HEK293 (cell line): Measurements from ENCODE around the gene CXCL3.

ENCODE experiments used
- CTCF ChIA-PET: fragments of 350-600 bp; formaldehyde crosslinking; extraction: SDS; loops from one replicate; lab custom pipeline; 2021; ENCODE audit warnings: antibody characterized with exemption; lab: Yijun Ruan, JAX
- POLR2A ChIA-PET: fragments of 300-600 bp; formaldehyde crosslinking; extraction: SDS; loops from one replicate; lab custom pipeline; 2020; ENCODE audit warnings: antibody characterized with exemption, inconsistent platforms; lab: Yijun Ruan, JAX
- H3K27ac ChIP-seq: fragments of 200-500 bp; sonication (Bioruptor generic); 2 replicates; pipeline ENCODE4 v1.5.1; 2014; ENCODE audit warnings: low read depth, low read length, control low read depth, inconsistent platforms; ENCODE audit errors: extremely low read depth
- H3K36me3 ChIP-seq, 2 experiments: fragments of 200-500 bp in 1 of 2; sonication (Bioruptor generic) in 1 of 2; 1 replicate in 1 of 2; 2 replicates in 1 of 2; pipeline ENCODE4 v1.5.1; 2014 to 2017; ENCODE audit warnings: inconsistent platforms in 2 of 2, low read length in 2 of 2; ENCODE audit not compliant: control insufficient read depth in 2 of 2, insufficient read depth in 1 of 2
- H3K4me1 ChIP-seq: fragments of 200-500 bp; sonication (Bioruptor generic); 2 replicates; pipeline ENCODE4 v1.5.1; 2014; ENCODE audit warnings: mild to moderate bottlenecking, low read length, inconsistent platforms; ENCODE audit not compliant: control insufficient read depth, insufficient read depth
- H3K4me3 ChIP-seq: 2 replicates; pipeline ENCODE4 v1.5.1; 2011; ENCODE audit warnings: low read depth, mild to moderate bottlenecking, control low read depth, low read length, moderate library complexity
- H3K9me3 ChIP-seq: fragments of 200-500 bp; sonication (Bioruptor generic); 2 replicates; pipeline ENCODE4 v1.5.1; 2014; ENCODE audit warnings: low read depth, low read length, inconsistent platforms; ENCODE audit not compliant: control insufficient read depth, insufficient read depth
- ELK4 ChIP-seq: IDR thresholded peaks from 2 replicates; pipeline ENCODE4 v1.6.1; 2011; ENCODE audit warnings: mild to moderate bottlenecking, low read depth, low read length, borderline replicate concordance
- GLI2 ChIP-seq: fragments of 450-650 bp; formaldehyde crosslinking; IDR thresholded peaks from 2 replicates; pipeline ENCODE4; 2017; ENCODE audit warnings: missing biosample characterization, missing genetic modification characterization, low read depth, borderline replicate concordance
- HOXA7 ChIP-seq: sonication (generic); formaldehyde crosslinking; IDR thresholded peaks from 2 replicates; pipeline ENCODE4 v1.8.1; 2022; ENCODE audit warnings: missing genetic modification reagents, borderline replicate concordance
- PRDM1 ChIP-seq: fragments of 450-650 bp; formaldehyde crosslinking; IDR thresholded peaks from 2 replicates; pipeline ENCODE4; 2016; ENCODE audit warnings: missing biosample characterization, missing genetic modification characterization
- RBAK ChIP-seq: fragments of 450-650 bp; formaldehyde crosslinking; IDR thresholded peaks from 2 replicates; pipeline ENCODE4 v1.5.1; 2016; ENCODE audit warnings: missing biosample characterization, missing genetic modification characterization
- SETDB1 ChIP-seq: IDR thresholded peaks from one replicate; pipeline ENCODE4 v1.6.1; 2017; ENCODE audit warnings: mild to moderate bottlenecking, low read length, moderate library complexity, mixed read lengths; ENCODE audit not compliant: insufficient read length
- SP7 ChIP-seq: fragments of 450-650 bp; formaldehyde crosslinking; IDR thresholded peaks from 2 replicates; pipeline ENCODE4 v1.5.1; 2016; ENCODE audit warnings: missing biosample characterization, missing genetic modification characterization
- TRIM28 ChIP-seq: IDR thresholded peaks from 2 replicates; pipeline ENCODE4 v1.6.1; 2011; ENCODE audit warnings: low read length, control low read depth, borderline replicate concordance
- ZBTB26 ChIP-seq: fragments of 450-650 bp; formaldehyde crosslinking; optimal IDR thresholded peaks from 2 replicates; pipeline ENCODE3; 2016; ENCODE audit warnings: missing biosample characterization, mild to moderate bottlenecking, missing genetic modification characterization
- ZFHX2 ChIP-seq: fragments of 450-650 bp; formaldehyde crosslinking; conservative IDR thresholded peaks from 2 replicates; pipeline ENCODE4 v1.5.1; 2016; ENCODE audit warnings: missing biosample characterization, missing genetic modification characterization
- ZNF169 ChIP-seq: fragments of 450-650 bp; formaldehyde crosslinking; IDR thresholded peaks from 2 replicates; pipeline ENCODE4 v1.5.1; 2016; ENCODE audit warnings: missing biosample characterization, missing genetic modification characterization
- ZNF23 ChIP-seq: fragments of 450-650 bp; formaldehyde crosslinking; IDR thresholded peaks from 2 replicates; pipeline ENCODE4 v1.5.1; 2016; ENCODE audit warnings: missing biosample characterization, missing genetic modification characterization, borderline replicate concordance
- ZNF280C ChIP-seq: fragments of 450-650 bp; formaldehyde crosslinking; IDR thresholded peaks from 2 replicates; pipeline ENCODE4 v1.5.1; 2016; ENCODE audit warnings: missing biosample characterization, missing genetic modification characterization
- ZNF341 ChIP-seq: fragments of 450-650 bp; formaldehyde crosslinking; IDR thresholded peaks from 2 replicates; pipeline ENCODE4; 2016; ENCODE audit warnings: low read depth, missing biosample characterization, missing genetic modification characterization
- ZNF449 ChIP-seq: fragments of 450-650 bp; formaldehyde crosslinking; IDR thresholded peaks from 2 replicates; pipeline ENCODE4 v1.5.1; 2017; ENCODE audit warnings: missing biosample characterization, mild to moderate bottlenecking, missing genetic modification characterization, moderate library complexity
- ZNF514 ChIP-seq: fragments of 450-650 bp; formaldehyde crosslinking; IDR thresholded peaks from 2 replicates; pipeline ENCODE4 v1.5.1; 2016; ENCODE audit warnings: missing biosample characterization, missing genetic modification characterization
- ZNF521 ChIP-seq: fragments of 450-650 bp; formaldehyde crosslinking; IDR thresholded peaks from 2 replicates; pipeline ENCODE4 v1.5.1; 2017; ENCODE audit warnings: missing biosample characterization, mild to moderate bottlenecking, missing genetic modification characterization
- ZNF560 ChIP-seq: fragments of 450-650 bp; formaldehyde crosslinking; IDR thresholded peaks from 2 replicates; pipeline ENCODE4 v1.5.1; 2017; ENCODE audit warnings: missing biosample characterization, missing genetic modification characterization, borderline replicate concordance
- ZNF626 ChIP-seq: fragments of 450-650 bp; sonication (Bioruptor Pico); formaldehyde crosslinking; IDR thresholded peaks from 2 replicates; pipeline ENCODE4 v1.5.1; 2018; ENCODE audit warnings: missing biosample characterization, missing genetic modification characterization, inconsistent platforms
- ZNF658 ChIP-seq: fragments of 450-650 bp; formaldehyde crosslinking; IDR thresholded peaks from 2 replicates; pipeline ENCODE4; 2016; ENCODE audit warnings: missing biosample characterization, missing genetic modification characterization
- ZNF776 ChIP-seq: fragments of 450-650 bp; formaldehyde crosslinking; IDR thresholded peaks from 2 replicates; pipeline ENCODE4 v1.5.0; 2017; ENCODE audit warnings: missing biosample characterization, missing genetic modification characterization, borderline replicate concordance
- ZNF792 ChIP-seq: fragments of 450-650 bp; formaldehyde crosslinking; IDR thresholded peaks from 2 replicates; pipeline ENCODE4 v1.5.1; 2016; ENCODE audit warnings: missing biosample characterization, missing genetic modification characterization
- TF ChIP-seq, protein P1 (sequence below): fragments of 450-650 bp; formaldehyde crosslinking; IDR thresholded peaks from 2 replicates; pipeline ENCODE4 v1.5.0; 2017; ENCODE audit warnings: missing biosample characterization, missing genetic modification characterization, borderline replicate concordance
- TF ChIP-seq, protein P2 (sequence below): fragments of 450-650 bp; formaldehyde crosslinking; IDR thresholded peaks from 2 replicates; pipeline ENCODE4 v1.5.1; 2016; ENCODE audit warnings: missing biosample characterization, missing genetic modification characterization
- TF ChIP-seq, protein P3 (sequence below): fragments of 450-650 bp; formaldehyde crosslinking; IDR thresholded peaks from 2 replicates; pipeline ENCODE4 v1.5.1; 2017; ENCODE audit warnings: missing biosample characterization, missing genetic modification characterization

CXCL3 gene

DNA sequence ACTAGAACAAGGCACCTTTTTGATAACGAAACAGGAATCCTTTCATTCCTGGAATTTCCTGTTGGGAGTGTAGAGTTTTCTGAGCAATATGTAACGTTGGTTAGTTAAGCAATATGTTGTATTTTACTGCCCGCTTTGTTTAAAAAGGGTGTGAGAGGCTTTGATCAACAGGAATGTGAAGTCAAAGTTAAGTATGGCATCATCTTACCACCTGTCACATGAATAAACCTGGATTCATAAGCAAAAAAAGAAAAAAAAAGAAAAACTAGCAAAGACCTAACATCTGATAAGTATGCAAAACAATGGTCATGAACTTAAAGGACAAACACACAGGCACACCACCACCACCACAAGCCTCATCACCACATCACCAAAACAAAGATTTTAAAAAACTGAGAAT is 33.0 kb downstream of the CXCL3 start:
- Histone ChIP-seq H3K4me1 (no peaks in the 10 kb centered on the region), H3K4me3 (no peak overlapping the region), H3K36me3 (no peaks in the 10 kb centered on the region), H3K27ac (no peak overlapping the region), H3K9me3 (no peaks in the 10 kb centered on the region)
- no peak for TF ChIP-seq ZNF449 (tag by site-specific recombination)
- TF ChIP-seq ZNF514 (tag by site-specific recombination), result no peak
- TF ChIP-seq ZNF658 (tag by site-specific recombination), result no peak
- TF ChIP-seq, protein P1, sequence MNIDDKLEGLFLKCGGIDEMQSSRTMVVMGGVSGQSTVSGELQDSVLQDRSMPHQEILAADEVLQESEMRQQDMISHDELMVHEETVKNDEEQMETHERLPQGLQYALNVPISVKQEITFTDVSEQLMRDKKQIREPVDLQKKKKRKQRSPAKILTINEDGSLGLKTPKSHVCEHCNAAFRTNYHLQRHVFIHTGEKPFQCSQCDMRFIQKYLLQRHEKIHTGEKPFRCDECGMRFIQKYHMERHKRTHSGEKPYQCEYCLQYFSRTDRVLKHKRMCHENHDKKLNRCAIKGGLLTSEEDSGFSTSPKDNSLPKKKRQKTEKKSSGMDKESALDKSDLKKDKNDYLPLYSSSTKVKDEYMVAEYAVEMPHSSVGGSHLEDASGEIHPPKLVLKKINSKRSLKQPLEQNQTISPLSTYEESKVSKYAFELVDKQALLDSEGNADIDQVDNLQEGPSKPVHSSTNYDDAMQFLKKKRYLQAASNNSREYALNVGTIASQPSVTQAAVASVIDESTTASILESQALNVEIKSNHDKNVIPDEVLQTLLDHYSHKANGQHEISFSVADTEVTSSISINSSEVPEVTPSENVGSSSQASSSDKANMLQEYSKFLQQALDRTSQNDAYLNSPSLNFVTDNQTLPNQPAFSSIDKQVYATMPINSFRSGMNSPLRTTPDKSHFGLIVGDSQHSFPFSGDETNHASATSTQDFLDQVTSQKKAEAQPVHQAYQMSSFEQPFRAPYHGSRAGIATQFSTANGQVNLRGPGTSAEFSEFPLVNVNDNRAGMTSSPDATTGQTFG (tag by site-specific recombination), result no peak
- no peak for TF ChIP-seq ZFHX2 (tag by site-specific recombination)
- TF ChIP-seq ZNF792, result no peak
- TF ChIP-seq ZNF521 (tag by site-specific recombination), result no peak
- TF ChIP-seq, protein P2, sequence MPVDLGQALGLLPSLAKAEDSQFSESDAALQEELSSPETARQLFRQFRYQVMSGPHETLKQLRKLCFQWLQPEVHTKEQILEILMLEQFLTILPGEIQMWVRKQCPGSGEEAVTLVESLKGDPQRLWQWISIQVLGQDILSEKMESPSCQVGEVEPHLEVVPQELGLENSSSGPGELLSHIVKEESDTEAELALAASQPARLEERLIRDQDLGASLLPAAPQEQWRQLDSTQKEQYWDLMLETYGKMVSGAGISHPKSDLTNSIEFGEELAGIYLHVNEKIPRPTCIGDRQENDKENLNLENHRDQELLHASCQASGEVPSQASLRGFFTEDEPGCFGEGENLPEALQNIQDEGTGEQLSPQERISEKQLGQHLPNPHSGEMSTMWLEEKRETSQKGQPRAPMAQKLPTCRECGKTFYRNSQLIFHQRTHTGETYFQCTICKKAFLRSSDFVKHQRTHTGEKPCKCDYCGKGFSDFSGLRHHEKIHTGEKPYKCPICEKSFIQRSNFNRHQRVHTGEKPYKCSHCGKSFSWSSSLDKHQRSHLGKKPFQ (tag by site-specific recombination), result no peak
- no peak for TF ChIP-seq ZNF776 (tag by site-specific recombination)
- TF ChIP-seq ZNF23, result no peak
- TF ChIP-seq SP7 (tag by site-specific recombination), result no peak
- TF ChIP-seq HOXA7 (CRISPR knock-in tag), result no peak
- no peak for TF ChIP-seq SETDB1
- TF ChIP-seq PRDM1, result no peak
- CTCF ChIA-PET, result no interaction called here
- POLR2A ChIA-PET, result no interaction called here

- no peak overlapping the region for H3K27ac ChIP-seq
- POLR2A ChIA-PET, result no interaction called here
- no peaks in the 10 kb centered on the region for H3K9me3 ChIP-seq
- no peaks in the 10 kb centered on the region for H3K36me3 ChIP-seq
- CTCF ChIA-PET, result no interaction called here
- no peaks in the 10 kb centered on the region for H3K4me1 ChIP-seq
- H3K4me3 ChIP-seq, result no peak overlapping the region
- TF ChIP-seq ELK4 (no peak), ZNF169 (tag by site-specific recombination) (no peak), ZNF560 (tag by site-specific recombination) (no peak), ZNF514 (tag by site-specific recombination) (no peak), ZBTB26 (tag by site-specific recombination) (no peak), ZNF341 (tag by site-specific recombination) (no peak), TRIM28 (no peak), GLI2 (tag by site-specific recombination) (no peak), RBAK (no peak), ZNF280C (tag by site-specific recombination) (no peak), ZNF626 (tag by site-specific recombination) (no peak)
- TF ChIP-seq, protein P3, sequence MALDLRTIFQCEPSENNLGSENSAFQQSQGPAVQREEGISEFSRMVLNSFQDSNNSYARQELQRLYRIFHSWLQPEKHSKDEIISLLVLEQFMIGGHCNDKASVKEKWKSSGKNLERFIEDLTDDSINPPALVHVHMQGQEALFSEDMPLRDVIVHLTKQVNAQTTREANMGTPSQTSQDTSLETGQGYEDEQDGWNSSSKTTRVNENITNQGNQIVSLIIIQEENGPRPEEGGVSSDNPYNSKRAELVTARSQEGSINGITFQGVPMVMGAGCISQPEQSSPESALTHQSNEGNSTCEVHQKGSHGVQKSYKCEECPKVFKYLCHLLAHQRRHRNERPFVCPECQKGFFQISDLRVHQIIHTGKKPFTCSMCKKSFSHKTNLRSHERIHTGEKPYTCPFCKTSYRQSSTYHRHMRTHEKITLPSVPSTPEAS (tag by site-specific recombination), result no peak
These were observed 33.8 kb downstream of the CXCL3 start for GRCh38 chr4:74004668-74005067.
